Astrocyte (in vitro differentiated cells and primary cell): Measurements from ENCODE around the gene MUC6. TPM values are rescaled to one million over a fixed set of nuclear protein-coding genes. Genes with fewer than 3 reads are reported as not detected.

Experiments used
- DNase-seq: peaks from one replicate; pipeline ENCODE4 v3.0.0-alpha.2; 2010; ENCODE audit warnings: low read depth
- FAIRE-seq: peaks from 2 replicates; lab custom pipeline; 2011; peaks lifted over from hg19 to GRCh38; lab: Jason Lieb, UNC
- H2AFZ ChIP-seq: 2 replicates; pipeline ENCODE4 v1.6.0; 2012; ENCODE audit warnings: low read depth, low read length, inconsistent platforms
- H3K27ac ChIP-seq: 2 replicates; pipeline ENCODE4 v1.5.1; 2011; ENCODE audit warnings: low read depth, low read length, inconsistent platforms
- H3K27me3 ChIP-seq: 2 replicates; pipeline ENCODE4 v1.6.0; 2011; ENCODE audit warnings: low read length, inconsistent platforms; ENCODE audit not compliant: insufficient read depth
- H3K36me3 ChIP-seq: 2 replicates; pipeline ENCODE4 v1.5.1; 2011; ENCODE audit warnings: low read length, inconsistent platforms; ENCODE audit not compliant: insufficient read depth
- H3K4me1 ChIP-seq: 2 replicates; pipeline ENCODE4 v1.5.1; 2011; ENCODE audit warnings: low read length, inconsistent platforms; ENCODE audit not compliant: insufficient read depth
- H3K4me2 ChIP-seq: 2 replicates; pipeline ENCODE4 v1.6.0; 2012; ENCODE audit warnings: low read length, inconsistent platforms
- H3K4me3 ChIP-seq: 2 replicates; pipeline ENCODE4 v1.5.1; 2011; ENCODE audit warnings: low read depth, mild to moderate bottlenecking, low read length, inconsistent platforms; ENCODE audit not compliant: insufficient read depth
- H3K79me2 ChIP-seq: 2 replicates; pipeline ENCODE4 v1.6.0; 2012; ENCODE audit warnings: mild to moderate bottlenecking, low read length, inconsistent platforms; ENCODE audit not compliant: insufficient read depth
- H3K9ac ChIP-seq: 2 replicates; pipeline ENCODE4 v1.6.0; 2012; ENCODE audit warnings: mild to moderate bottlenecking, low read length, inconsistent platforms
- H3K9me3 ChIP-seq: 2 replicates; pipeline ENCODE4 v1.5.1; 2012; ENCODE audit warnings: low read depth, mild to moderate bottlenecking, low read length, inconsistent platforms; ENCODE audit not compliant: insufficient read depth
- H4K20me1 ChIP-seq: 2 replicates; pipeline ENCODE4 v1.6.0; 2012; ENCODE audit warnings: low read length, inconsistent platforms; ENCODE audit not compliant: insufficient read depth
- H3K27ac Mint-ChIP-seq: one replicate; pipeline ENCODE4 v1.8.0; 2021; ENCODE audit warnings: mild to moderate bottlenecking, mixed read lengths; ENCODE audit not compliant: unreplicated experiment
- H3K27me3 Mint-ChIP-seq: one replicate; pipeline ENCODE4 v1.8.0; 2021; ENCODE audit warnings: low read depth, mixed read lengths; ENCODE audit not compliant: unreplicated experiment
- H3K36me3 Mint-ChIP-seq: one replicate; pipeline ENCODE4 v1.8.0; 2021; ENCODE audit warnings: low read depth, mixed read lengths; ENCODE audit not compliant: unreplicated experiment
- H3K4me1 Mint-ChIP-seq: one replicate; pipeline ENCODE4 v1.8.0; 2021; ENCODE audit warnings: low read depth, mixed read lengths; ENCODE audit not compliant: unreplicated experiment
- H3K4me3 Mint-ChIP-seq: one replicate; pipeline ENCODE4 v1.8.0; 2021; ENCODE audit warnings: mild to moderate bottlenecking, moderate library complexity, mixed read lengths; ENCODE audit not compliant: unreplicated experiment
- H3K9me3 Mint-ChIP-seq: one replicate; pipeline ENCODE4 v1.8.0; 2021; ENCODE audit warnings: mild to moderate bottlenecking, mixed read lengths; ENCODE audit not compliant: unreplicated experiment
- EZH2 ChIP-seq: IDR thresholded peaks from 2 replicates; pipeline ENCODE4 v1.6.1; 2012; ENCODE audit warnings: mild to moderate bottlenecking, low read length, inconsistent platforms; ENCODE audit not compliant: insufficient read depth
- total RNA-seq: library from RNA; stranded (reverse); gene quantifications from 2 replicates; pipeline ENCODE4 v1.2.1, GENCODE V29; 2021
- TF ChIP-seq, protein P1 (sequence below): IDR thresholded peaks from 2 replicates; pipeline ENCODE4 v1.5.1; 2011; ENCODE audit warnings: low read depth, mild to moderate bottlenecking, inconsistent platforms, low read length, moderate library complexity; ENCODE audit not compliant: insufficient read depth

MUC6 gene
- total RNA-seq, 1 donor from 2014 or later: not detected

DNA sequence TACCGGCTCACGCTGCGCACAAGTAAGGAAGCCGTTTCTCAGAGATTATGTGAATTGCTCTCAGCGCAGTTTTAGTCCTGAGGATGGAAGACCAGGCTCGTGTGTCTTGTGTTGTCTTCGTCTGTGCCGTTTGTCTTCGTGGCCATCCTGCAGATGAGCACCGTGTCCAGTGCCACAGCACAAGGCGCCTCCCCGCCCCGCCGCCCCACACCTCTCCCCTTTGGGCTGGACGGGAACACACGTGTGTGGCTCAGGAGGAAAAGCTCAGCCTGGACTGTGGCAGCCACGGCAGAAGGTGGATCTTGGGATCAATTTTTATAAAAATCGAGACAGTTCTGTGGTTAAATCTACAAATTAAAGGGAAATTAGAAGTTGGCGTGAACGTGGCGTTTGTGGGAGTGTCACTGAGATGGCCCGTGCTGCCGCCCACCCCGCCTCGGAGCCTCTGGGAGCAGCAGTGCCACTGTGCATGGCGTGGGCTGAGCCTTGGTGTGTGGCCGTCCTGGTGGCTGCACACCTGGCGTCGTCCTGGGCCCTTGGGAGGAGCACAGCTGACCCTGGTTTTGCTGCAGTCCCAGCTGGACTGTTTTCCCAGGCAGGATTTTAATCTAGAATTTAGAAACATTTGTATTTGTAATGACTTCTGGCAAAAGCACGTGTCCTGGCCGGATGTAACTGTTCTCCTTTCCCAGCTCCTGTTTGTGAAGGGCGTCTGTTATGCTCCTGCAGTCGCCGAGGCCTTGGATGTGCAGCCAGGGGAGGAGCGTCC is 25.8 kb downstream of the MUC6 start:
- Mint-ChIP-seq H3K27me3 (no peaks in the 10 kb centered on the region), H3K27ac (no peak overlapping the region), H3K9me3 (no peaks in the 10 kb centered on the region), H3K4me3 (no peak overlapping the region), H3K4me1 (no peaks in the 10 kb centered on the region), H3K36me3 (peaks cover 7% of the 10 kb centered on the region)
- no peak for DNase-seq
- Histone ChIP-seq H3K9me3 (no peaks in the 10 kb centered on the region), H3K4me1 (no peaks in the 10 kb centered on the region), H3K4me3 (no peak overlapping the region), H2AFZ (no peak overlapping the region), H3K4me2 (no peak overlapping the region), H3K9ac (no peak overlapping the region), H3K27ac (no peak overlapping the region), H3K79me2 (no peaks in the 10 kb centered on the region), H4K20me1 (peaks cover 31% of the 10 kb centered on the region), H3K27me3 (no peaks in the 10 kb centered on the region), H3K36me3 (peaks cover 8% of the 10 kb centered on the region)
- FAIRE-seq: no peak
- no peak for TF ChIP-seq EZH2
- TF ChIP-seq, protein P1, sequence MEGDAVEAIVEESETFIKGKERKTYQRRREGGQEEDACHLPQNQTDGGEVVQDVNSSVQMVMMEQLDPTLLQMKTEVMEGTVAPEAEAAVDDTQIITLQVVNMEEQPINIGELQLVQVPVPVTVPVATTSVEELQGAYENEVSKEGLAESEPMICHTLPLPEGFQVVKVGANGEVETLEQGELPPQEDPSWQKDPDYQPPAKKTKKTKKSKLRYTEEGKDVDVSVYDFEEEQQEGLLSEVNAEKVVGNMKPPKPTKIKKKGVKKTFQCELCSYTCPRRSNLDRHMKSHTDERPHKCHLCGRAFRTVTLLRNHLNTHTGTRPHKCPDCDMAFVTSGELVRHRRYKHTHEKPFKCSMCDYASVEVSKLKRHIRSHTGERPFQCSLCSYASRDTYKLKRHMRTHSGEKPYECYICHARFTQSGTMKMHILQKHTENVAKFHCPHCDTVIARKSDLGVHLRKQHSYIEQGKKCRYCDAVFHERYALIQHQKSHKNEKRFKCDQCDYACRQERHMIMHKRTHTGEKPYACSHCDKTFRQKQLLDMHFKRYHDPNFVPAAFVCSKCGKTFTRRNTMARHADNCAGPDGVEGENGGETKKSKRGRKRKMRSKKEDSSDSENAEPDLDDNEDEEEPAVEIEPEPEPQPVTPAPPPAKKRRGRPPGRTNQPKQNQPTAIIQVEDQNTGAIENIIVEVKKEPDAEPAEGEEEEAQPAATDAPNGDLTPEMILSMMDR: no peak

DNA sequence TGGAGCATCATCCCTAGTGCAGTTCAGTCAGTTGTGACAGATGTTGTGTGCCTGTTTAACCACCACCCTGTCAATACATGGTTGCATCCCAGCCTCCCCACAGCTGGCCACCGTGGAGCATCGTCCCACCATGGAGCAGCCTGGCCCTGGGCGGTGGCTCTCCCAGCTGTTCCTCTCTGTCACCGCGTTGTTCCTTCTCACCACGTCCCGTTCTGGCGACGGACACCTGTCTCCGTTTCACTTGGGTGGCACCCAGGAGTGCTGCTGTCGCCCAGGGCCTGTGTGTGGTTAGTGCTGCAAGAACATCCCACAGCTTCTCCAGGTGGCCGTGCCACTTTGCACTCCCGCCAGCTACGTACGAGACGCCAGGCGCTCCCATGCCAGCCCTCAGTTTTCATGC is 26.5 kb downstream of the MUC6 start:
- H3K27me3 Mint-ChIP-seq: no peaks in the 10 kb centered on the region
- no peaks in the 10 kb centered on the region for H3K9me3 Mint-ChIP-seq
- Histone ChIP-seq H3K9me3 (no peaks in the 10 kb centered on the region), H3K79me2 (no peaks in the 10 kb centered on the region), H3K36me3 (peaks cover 13% of the 10 kb centered on the region), H3K4me2 (no peak overlapping the region), H3K4me3 (no peak overlapping the region), H3K27me3 (no peaks in the 10 kb centered on the region), H3K4me1 (no peaks in the 10 kb centered on the region), H2AFZ (no peak overlapping the region), H3K9ac (no peak overlapping the region), H3K27ac (no peak overlapping the region), H4K20me1 (peaks cover 33% of the 10 kb centered on the region)
- no peak for DNase-seq
- no peaks in the 10 kb centered on the region for H3K4me1 Mint-ChIP-seq
- FAIRE-seq: no peak
- no peak overlapping the region for H3K27ac Mint-ChIP-seq
- peaks cover 9% of the 10 kb centered on the region for H3K36me3 Mint-ChIP-seq
- H3K4me3 Mint-ChIP-seq: no peak overlapping the region
- TF ChIP-seq EZH2: no peak
- TF ChIP-seq, protein P1: no peak

DNA sequence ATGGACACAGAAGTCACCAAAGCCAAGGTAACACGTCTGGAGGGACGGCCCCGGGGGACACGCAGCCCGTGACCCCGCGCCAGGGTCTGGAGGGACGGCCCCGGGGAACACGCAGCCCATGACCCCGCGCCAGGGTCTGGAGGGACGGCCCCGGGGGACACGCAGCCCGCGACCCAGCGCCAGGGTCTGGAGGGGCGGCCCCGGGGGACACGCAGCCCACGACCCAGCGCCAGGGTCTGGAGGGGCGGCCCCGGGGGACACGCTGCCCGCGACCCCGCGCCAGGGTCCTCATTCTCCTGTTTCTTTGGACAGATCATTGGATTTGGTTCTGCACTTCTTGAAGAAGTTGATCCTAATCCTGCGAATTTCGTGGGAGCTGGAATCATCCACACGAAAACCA is 27.1 kb downstream of the MUC6 start:
- H3K36me3 ChIP-seq: peaks cover 16% of the 10 kb centered on the region
- peaks cover 9% of the 10 kb centered on the region for H3K36me3 Mint-ChIP-seq

More for the DNA sequence above, 27.1 kb downstream of the MUC6 start:
- DNase-seq: no peak
- H3K27ac ChIP-seq: no peak overlapping the region
- H3K4me3 Mint-ChIP-seq: no peak overlapping the region
- no peaks in the 10 kb centered on the region for H3K79me2 ChIP-seq
- H3K4me3 ChIP-seq: no peak overlapping the region
- H3K9ac ChIP-seq: no peak overlapping the region
- no peaks in the 10 kb centered on the region for H3K27me3 ChIP-seq
- TF ChIP-seq, protein P1: no peak
- no peak for TF ChIP-seq EZH2
- no peak overlapping the region for H2AFZ ChIP-seq
- no peak for FAIRE-seq
- H3K27ac Mint-ChIP-seq: no peak overlapping the region
- H3K9me3 Mint-ChIP-seq: no peaks in the 10 kb centered on the region
- no peaks in the 10 kb centered on the region for H3K9me3 ChIP-seq
- H3K4me1 ChIP-seq: no peaks in the 10 kb centered on the region
- peaks cover 39% of the 10 kb centered on the region for H4K20me1 ChIP-seq
- H3K27me3 Mint-ChIP-seq: no peaks in the 10 kb centered on the region
- no peak overlapping the region for H3K4me2 ChIP-seq
- no peaks in the 10 kb centered on the region for H3K4me1 Mint-ChIP-seq
